ENCODE measurements around the gene ZNF771. TPM values are rescaled to one million over a fixed set of nuclear protein-coding genes. Genes with fewer than 3 reads are reported as not detected.
A peak's percentile ranks its signal among the peaks of the same experiment; 100 is the strongest.

ZNF771 gene
- total RNA-seq, 4 donors from 2014 or later: 20.1 to 25.3 (median 22.7) TPM

DNA sequence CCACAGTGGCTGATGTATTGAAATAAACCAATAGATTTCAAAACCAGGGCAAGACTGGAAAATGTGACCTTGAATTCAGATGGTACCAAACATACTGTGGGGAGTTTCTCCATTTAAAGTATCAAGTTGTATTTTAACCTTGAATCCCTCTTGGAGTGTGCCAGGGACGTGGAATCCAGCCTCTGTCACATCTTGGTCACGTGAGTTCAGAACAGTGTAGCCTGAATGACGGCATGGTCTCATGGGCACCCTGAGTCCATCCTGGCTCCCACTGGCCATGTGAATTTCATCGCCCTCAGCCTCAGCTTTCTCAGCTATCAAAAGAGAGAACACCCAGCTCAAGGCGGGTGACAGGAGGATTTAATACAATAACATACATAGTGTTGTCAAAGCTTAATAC is 6.8 kb downstream of the ZNF771 start:
- Histone ChIP-seq H3K27me3 (no peaks in the 10 kb centered on the region), H3K4me3 (no peak overlapping the region), H3K27ac (replicated peaks in 1 of 4) (no peak overlapping the region), H3K4me1 (peaks cover 10 to 34% (median 27%) of the 10 kb centered on the region in 4 donors), H3K36me3 (peaks cover 0 to 40% (median 16%) of the 10 kb centered on the region in 4 donors), H3K9me3 (no peaks in the 10 kb centered on the region)
- DNase-seq (ENCODE audit: extremely low spot score): no peak
- 89% methylated on average over 5 of the region's 5 CpGs for WGBS
- TF ChIP-seq EP300 (IDR thresholded peaks at IDR 0.05) (no peak), POLR2A (IDR thresholded peaks at IDR 0.05; ENCODE audit: low read depth) (no peak), POLR2AphosphoS5 (IDR thresholded peaks at IDR 0.05) (no peak)
- TF ChIP-seq, protein P1, sequence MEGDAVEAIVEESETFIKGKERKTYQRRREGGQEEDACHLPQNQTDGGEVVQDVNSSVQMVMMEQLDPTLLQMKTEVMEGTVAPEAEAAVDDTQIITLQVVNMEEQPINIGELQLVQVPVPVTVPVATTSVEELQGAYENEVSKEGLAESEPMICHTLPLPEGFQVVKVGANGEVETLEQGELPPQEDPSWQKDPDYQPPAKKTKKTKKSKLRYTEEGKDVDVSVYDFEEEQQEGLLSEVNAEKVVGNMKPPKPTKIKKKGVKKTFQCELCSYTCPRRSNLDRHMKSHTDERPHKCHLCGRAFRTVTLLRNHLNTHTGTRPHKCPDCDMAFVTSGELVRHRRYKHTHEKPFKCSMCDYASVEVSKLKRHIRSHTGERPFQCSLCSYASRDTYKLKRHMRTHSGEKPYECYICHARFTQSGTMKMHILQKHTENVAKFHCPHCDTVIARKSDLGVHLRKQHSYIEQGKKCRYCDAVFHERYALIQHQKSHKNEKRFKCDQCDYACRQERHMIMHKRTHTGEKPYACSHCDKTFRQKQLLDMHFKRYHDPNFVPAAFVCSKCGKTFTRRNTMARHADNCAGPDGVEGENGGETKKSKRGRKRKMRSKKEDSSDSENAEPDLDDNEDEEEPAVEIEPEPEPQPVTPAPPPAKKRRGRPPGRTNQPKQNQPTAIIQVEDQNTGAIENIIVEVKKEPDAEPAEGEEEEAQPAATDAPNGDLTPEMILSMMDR (IDR thresholded peaks at IDR 0.05): no peak
- intact Hi-C loops (cut with DNase I): no loop called here

DNA sequence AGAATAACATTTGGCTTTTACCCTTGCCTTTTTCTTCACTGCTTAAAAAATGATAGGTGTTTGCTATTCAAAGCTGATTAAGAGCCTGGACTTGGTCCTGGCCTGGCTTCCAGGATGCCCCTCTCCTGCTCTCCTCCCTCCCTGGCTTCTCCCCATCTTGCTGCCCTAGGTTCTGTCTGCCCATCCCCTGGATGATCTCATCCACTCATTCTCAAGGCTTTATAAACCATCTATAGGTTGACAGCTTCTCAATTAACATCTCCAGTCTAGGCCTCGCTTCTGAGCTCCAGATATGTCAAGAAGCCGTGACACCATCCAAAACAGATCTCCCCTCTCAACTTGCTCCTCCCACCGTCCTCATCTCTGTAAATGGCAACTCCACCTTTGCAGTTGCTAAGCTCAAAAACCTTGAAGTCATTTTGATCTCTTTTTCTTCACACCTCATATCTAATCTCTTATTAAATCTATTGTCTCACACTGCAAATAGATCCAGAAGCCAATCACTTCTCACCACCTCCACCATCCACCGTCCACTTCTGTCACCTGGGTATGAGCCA is 8.7 kb downstream of the ZNF771 start:
- TF ChIP-seq EP300 (IDR thresholded peaks at IDR 0.05) (no peak), POLR2AphosphoS5 (IDR thresholded peaks at IDR 0.05) (no peak), POLR2A (IDR thresholded peaks at IDR 0.05; ENCODE audit: low read depth) (no peak)
- TF ChIP-seq, protein P1 (IDR thresholded peaks at IDR 0.05): no peak
- Histone ChIP-seq H3K36me3 (peaks cover 0 to 43% (median 22%) of the 10 kb centered on the region in 4 donors), H3K9me3 (no peaks in the 10 kb centered on the region), H3K4me3 (no peak overlapping the region), H3K4me1 (peaks cover 4 to 24% (median 18%) of the 10 kb centered on the region in 4 donors), H3K27me3 (no peaks in the 10 kb centered on the region), H3K27ac (replicated peaks in 1 of 4) (no peak overlapping the region)
- intact Hi-C loops (cut with DNase I): no loop called here
- no peak for DNase-seq (ENCODE audit: extremely low spot score)
- WGBS: 93% methylated on average over 4 of the region's 4 CpGs

DNA sequence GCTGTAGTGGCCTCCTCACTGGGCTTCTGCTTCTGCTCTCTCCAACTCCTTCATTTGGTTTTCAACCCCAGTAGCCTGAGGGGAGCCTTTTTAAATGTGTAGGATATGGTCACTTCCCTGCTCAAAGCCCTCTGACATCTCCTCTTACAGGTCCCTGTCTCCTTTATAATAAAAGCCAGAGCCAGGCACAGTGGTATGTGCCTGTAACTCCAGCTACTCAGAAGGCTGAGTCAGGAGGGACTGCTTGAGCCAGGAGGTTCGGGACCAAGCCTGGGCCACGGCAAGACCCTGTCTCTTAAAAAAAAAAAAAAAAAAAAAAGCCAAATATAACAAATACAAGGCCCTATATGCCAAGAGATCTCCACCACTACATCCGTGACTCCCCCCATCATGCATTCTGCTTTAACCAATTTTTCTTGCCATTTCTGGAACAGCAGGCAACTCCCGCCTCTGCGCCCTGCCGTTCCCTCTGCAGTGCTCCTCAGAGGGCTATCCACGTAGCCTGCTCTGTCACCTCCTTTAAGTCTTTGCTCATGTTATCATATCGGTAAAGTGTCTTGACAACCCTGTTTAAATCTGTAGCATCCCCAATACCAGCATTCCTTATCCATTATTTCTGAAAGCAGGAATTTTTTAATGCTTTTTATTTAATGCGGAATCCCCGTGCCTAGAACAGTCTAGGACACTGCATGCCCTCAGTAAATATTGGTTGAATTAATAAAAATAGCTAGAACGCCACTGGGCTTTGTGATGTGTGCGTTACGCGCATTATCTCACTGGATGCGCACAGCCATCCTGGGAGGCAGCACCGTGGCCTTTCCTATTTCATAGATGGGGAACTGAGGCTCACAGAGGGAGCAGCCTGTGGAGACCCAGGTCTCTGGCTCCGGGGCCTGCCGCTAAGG is 9.5 kb downstream of the ZNF771 start:
- TF ChIP-seq EP300 (IDR thresholded peaks at IDR 0.05) (no peak), POLR2A (IDR thresholded peaks at IDR 0.05; ENCODE audit: low read depth) (no peak), POLR2AphosphoS5 (IDR thresholded peaks at IDR 0.05) (no peak)
- TF ChIP-seq, protein P1 (IDR thresholded peaks at IDR 0.05): no peak
- Histone ChIP-seq H3K4me1 (peaks cover 4 to 20% (median 18%) of the 10 kb centered on the region in 4 donors), H3K27ac (replicated peaks in 1 of 4) (peak overlapping the region; percentile 82 to 90 (median 86)), H3K4me3 (peak overlapping the region; percentile 63 to 69 (median 66)), H3K9me3 (no peaks in the 10 kb centered on the region), H3K36me3 (peaks cover 0 to 44% (median 22%) of the 10 kb centered on the region in 4 donors), H3K27me3 (no peaks in the 10 kb centered on the region)
- DNase-seq (ENCODE audit: extremely low spot score): no peak
- intact Hi-C loops (cut with DNase I): no loop called here
- 67% methylated on average over 16 of the region's 18 CpGs for WGBS

DNA sequence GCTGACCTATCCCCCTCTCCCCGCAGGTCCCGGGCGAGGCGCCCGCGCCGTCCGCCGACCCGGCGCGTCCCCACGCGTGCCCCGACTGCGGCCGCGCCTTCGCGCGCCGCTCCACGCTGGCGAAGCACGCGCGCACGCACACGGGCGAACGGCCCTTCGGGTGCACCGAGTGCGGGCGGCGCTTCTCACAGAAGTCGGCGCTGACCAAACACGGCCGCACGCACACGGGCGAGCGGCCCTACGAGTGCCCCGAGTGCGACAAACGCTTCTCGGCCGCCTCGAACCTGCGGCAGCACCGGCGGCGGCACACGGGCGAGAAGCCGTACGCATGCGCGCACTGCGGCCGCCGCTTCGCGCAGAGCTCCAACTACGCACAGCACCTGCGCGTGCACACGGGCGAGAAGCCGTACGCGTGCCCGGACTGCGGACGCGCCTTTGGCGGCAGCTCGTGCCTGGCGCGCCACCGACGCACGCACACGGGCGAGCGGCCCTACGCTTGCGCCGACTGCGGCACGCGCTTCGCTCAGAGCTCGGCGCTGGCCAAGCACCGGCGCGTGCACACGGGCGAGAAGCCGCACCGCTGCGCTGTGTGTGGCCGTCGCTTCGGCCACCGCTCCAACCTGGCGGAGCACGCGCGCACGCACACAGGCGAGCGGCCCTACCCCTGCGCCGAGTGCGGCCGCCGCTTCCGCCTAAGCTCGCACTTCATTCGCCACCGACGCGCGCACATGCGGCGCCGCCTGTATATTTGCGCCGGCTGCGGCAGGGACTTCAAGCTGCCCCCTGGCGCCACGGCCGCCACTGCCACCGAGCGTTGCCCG is 10.3 kb downstream of the ZNF771 start:
- intact Hi-C loops (cut with DNase I): no loop called here
- TF ChIP-seq, protein P1 (IDR thresholded peaks at IDR 0.05): peak; percentile 24 to 30 (median 24)
- no peak for TF ChIP-seq EP300 (IDR thresholded peaks at IDR 0.05)
- TF ChIP-seq POLR2A (IDR thresholded peaks at IDR 0.05; ENCODE audit: low read depth): no peak
- peak; percentile 78 to 86 for TF ChIP-seq POLR2AphosphoS5 (IDR thresholded peaks at IDR 0.05)
- Histone ChIP-seq H3K27ac (replicated peaks in 1 of 4) (peak overlapping the region; percentile 82 to 90 (median 86)), H3K36me3 (peaks cover 0 to 44% (median 26%) of the 10 kb centered on the region in 4 donors), H3K9me3 (no peaks in the 10 kb centered on the region), H3K27me3 (no peaks in the 10 kb centered on the region), H3K4me1 (peaks cover 4 to 19% (median 18%) of the 10 kb centered on the region in 4 donors), H3K4me3 (peak overlapping the region; percentile 63 to 69 (median 66))
- WGBS: under 1% methylated on average over 22 of the region's 140 CpGs
- DNase-seq (ENCODE audit: extremely low spot score): no peak
